H1 (cell line): ENCODE data around the gene SLC25A31. TPM values are rescaled to one million over a fixed set of nuclear protein-coding genes. Genes with fewer than 3 reads are reported as not detected.

ENCODE experiments used
- CTCF ChIA-PET: fragments of 300-600 bp; sonication (Branson Sonifier 250); formaldehyde crosslinking; loops from one replicate; lab custom pipeline; 2021; ENCODE audit not compliant: partially characterized antibody; lab: Charles Lee
- POLR2A ChIA-PET: fragments of 300-600 bp; sonication (Branson Sonifier 250); formaldehyde crosslinking; loops from one replicate; lab custom pipeline; 2021; ENCODE audit warnings: inconsistent platforms; ENCODE audit not compliant: partially characterized antibody; lab: Charles Lee
- DNase-seq, 2 experiments: peaks; one replicate each; pipeline versions ENCODE4 v3.0.0 to v3.0.0-alpha.2; 2010 to 2022; ENCODE audit warnings: low spot score in 2 of 2, low read depth in 1 of 2, mixed read lengths in 1 of 2
- FAIRE-seq: peaks from 2 replicates; lab custom pipeline; 2011; peaks lifted over from hg19 to GRCh38; lab: Jason Lieb, UNC
- H2AFZ ChIP-seq: 2 replicates; pipeline ENCODE4 v1.8.1; 2012; ENCODE audit warnings: low read length, inconsistent platforms
- H2AK5ac ChIP-seq: 2 replicates; pipeline ENCODE4 v1.6.1; 2013; ENCODE audit warnings: low read depth, low read length
- H2BK120ac ChIP-seq: replicated peaks from 2 replicates; pipeline ENCODE3; 2013; ENCODE audit warnings: low read depth, low read length, inconsistent platforms
- H2BK12ac ChIP-seq: 2 replicates; pipeline ENCODE4 v1.6.1; 2013; ENCODE audit warnings: low read depth, low read length
- H2BK15ac ChIP-seq: 2 replicates; pipeline ENCODE4 v1.6.1; 2013; ENCODE audit warnings: low read length
- H2BK20ac ChIP-seq: 2 replicates; pipeline ENCODE4 v1.6.1; 2013; ENCODE audit warnings: low read length
- H2BK5ac ChIP-seq: 2 replicates; pipeline ENCODE4 v1.6.1; 2013; ENCODE audit warnings: low read depth, low read length
- H3K14ac ChIP-seq: 2 replicates; pipeline ENCODE4 v1.6.1; 2013; ENCODE audit warnings: inconsistent platforms; ENCODE audit not compliant: insufficient read length
- H3K18ac ChIP-seq: 2 replicates; pipeline ENCODE4 v1.6.1; 2013; ENCODE audit warnings: low read length; ENCODE audit errors: extremely low read depth
- H3K23ac ChIP-seq: 2 replicates; pipeline ENCODE4 v1.6.1; 2013; ENCODE audit warnings: inconsistent platforms; ENCODE audit not compliant: insufficient read length
- H3K23me2 ChIP-seq: 2 replicates; pipeline ENCODE4 v1.6.1; 2013; ENCODE audit warnings: low read depth, low read length
- H3K27ac ChIP-seq: 2 replicates; pipeline ENCODE4 v1.6.1; 2011; ENCODE audit warnings: low read depth, low read length, inconsistent platforms
- H3K27me3 ChIP-seq, 4 experiments: replicated peaks in 1 of 4; 1 replicate in 1 of 4; 2 replicates in 3 of 4; pipeline versions ENCODE4 v1.6.1 to v1.8.1; 2011 to 2013; ENCODE audit warnings: low read length in 3 of 4, mild to moderate bottlenecking in 3 of 4, inconsistent platforms in 2 of 4, mixed read lengths in 2 of 4, moderate library complexity in 1 of 4; ENCODE audit not compliant: control insufficient read depth in 3 of 4, insufficient read depth in 3 of 4; ENCODE audit errors: extremely low read depth in 1 of 4
- H3K36me3 ChIP-seq, 4 experiments: 2 replicates each; pipeline versions ENCODE4 v1.6.1 to v1.8.1; 2011 to 2013; ENCODE audit warnings: mild to moderate bottlenecking in 4 of 4, low read length in 3 of 4, moderate library complexity in 2 of 4, control low read depth in 1 of 4, inconsistent platforms in 1 of 4; ENCODE audit not compliant: insufficient read depth in 4 of 4, control insufficient read depth in 2 of 4
- H3K4ac ChIP-seq: replicated peaks from 2 replicates; pipeline ENCODE3; 2013; ENCODE audit warnings: low read length, low read depth, mixed read lengths, inconsistent platforms; ENCODE audit not compliant: insufficient read length
- H3K4me1 ChIP-seq, 4 experiments: replicated peaks in 1 of 4; 1 replicate in 1 of 4; 2 replicates in 3 of 4; pipeline versions ENCODE4 v1.6.1 to v1.8.1; 2011 to 2013; ENCODE audit warnings: low read length in 3 of 4, inconsistent platforms in 2 of 4, mixed read lengths in 1 of 4; ENCODE audit not compliant: insufficient read depth in 4 of 4, control insufficient read depth in 3 of 4
- H3K4me2 ChIP-seq, 2 experiments: 2 replicates each; pipeline versions ENCODE4 v1.6.1 to v1.8.1; 2011 to 2013; ENCODE audit warnings: low read depth in 2 of 2, low read length in 2 of 2, control low read depth in 1 of 2, inconsistent platforms in 1 of 2, mild to moderate bottlenecking in 1 of 2; ENCODE audit not compliant: insufficient read depth in 1 of 2
- H3K4me3 ChIP-seq, 4 experiments: fragments of 200-600, 300-600 bp in 1 of 4; sonication (generic), shearing (Covaris generic), sonication (Bioruptor Twin) in 1 of 4; 2 replicates each; pipeline versions ENCODE4 v1.5.1 to v1.8.1; 2011 to 2016; ENCODE audit warnings: low read length in 4 of 4, low read depth in 3 of 4, control low read depth in 2 of 4, inconsistent platforms in 2 of 4, mild to moderate bottlenecking in 2 of 4, mixed read lengths in 1 of 4, moderate library complexity in 1 of 4; ENCODE audit not compliant: insufficient read depth in 2 of 4; ENCODE audit errors: extremely low read depth in 1 of 4
- H3K56ac ChIP-seq: replicated peaks from 2 replicates; pipeline ENCODE3; 2013; ENCODE audit warnings: low read depth, mild to moderate bottlenecking, mixed read lengths, low read length, inconsistent platforms; ENCODE audit not compliant: insufficient read length
- H3K79me1 ChIP-seq: 2 replicates; pipeline ENCODE4 v1.6.1; 2013; ENCODE audit warnings: low read depth, low read length, control low read depth
- H3K79me2 ChIP-seq, 2 experiments: 2 replicates each; pipeline versions ENCODE4 v1.6.1 to v1.8.1; 2012 to 2013; ENCODE audit warnings: low read length in 2 of 2, mild to moderate bottlenecking in 2 of 2, inconsistent platforms in 1 of 2; ENCODE audit not compliant: insufficient read depth in 2 of 2, control insufficient read depth in 1 of 2
- H3K9ac ChIP-seq, 4 experiments: replicated peaks in 1 of 4; 1 replicate in 1 of 4; 2 replicates in 3 of 4; pipeline versions ENCODE4 v1.6.1 to v1.8.1; 2011 to 2013; ENCODE audit warnings: low read depth in 3 of 4, low read length in 3 of 4, control low read depth in 2 of 4, mild to moderate bottlenecking in 2 of 4, moderate library complexity in 2 of 4, inconsistent platforms in 1 of 4; ENCODE audit errors: extremely low read depth in 1 of 4
- H3K9me3 ChIP-seq, 2 experiments: 2 replicates each; pipeline versions ENCODE4 v1.6.1 to v1.8.1; 2012 to 2013; ENCODE audit warnings: mild to moderate bottlenecking in 2 of 2, moderate library complexity in 2 of 2, control low read depth in 1 of 2, inconsistent platforms in 1 of 2, low read depth in 1 of 2, low read length in 1 of 2, mixed read lengths in 1 of 2; ENCODE audit not compliant: insufficient read depth in 2 of 2
- H4K20me1 ChIP-seq, 2 experiments: replicated peaks in 1 of 2; 2 replicates each; pipeline versions ENCODE3 to v1.8.1; 2011 to 2013; ENCODE audit warnings: inconsistent platforms in 2 of 2, low read length in 2 of 2, mild to moderate bottlenecking in 1 of 2; ENCODE audit not compliant: insufficient read depth in 2 of 2, control insufficient read depth in 1 of 2
- H4K5ac ChIP-seq: 2 replicates; pipeline ENCODE4 v1.6.1; 2013; ENCODE audit warnings: low read length, low read depth, mixed read lengths, inconsistent platforms; ENCODE audit not compliant: insufficient read length
- H4K8ac ChIP-seq: 2 replicates; pipeline ENCODE4 v1.8.0; 2013; ENCODE audit warnings: mild to moderate bottlenecking, moderate library complexity, low read length, inconsistent platforms; ENCODE audit not compliant: insufficient read depth; ENCODE audit errors: extremely low read depth
- H4K91ac ChIP-seq: replicated peaks from 2 replicates; pipeline ENCODE3; 2013; ENCODE audit warnings: low read length, mixed read lengths, inconsistent platforms; ENCODE audit not compliant: insufficient read length
- ATF2 ChIP-seq: IDR thresholded peaks from 2 replicates; pipeline ENCODE4 v1.6.1; 2012; ENCODE audit warnings: low read length, inconsistent platforms
- CBX5 ChIP-seq: fragments of 300-800, 300-1000 bp; sonication (generic); IDR thresholded peaks from 2 replicates; pipeline ENCODE4 v1.7.1; 2016; ENCODE audit warnings: antibody characterized with exemption, low read length, low read depth
- CHD2 ChIP-seq: IDR thresholded peaks from 2 replicates; pipeline ENCODE4 v1.6.1; 2012; ENCODE audit warnings: low read length, improper control_type of control experiment
- CTBP2 ChIP-seq: IDR thresholded peaks from 2 replicates; pipeline ENCODE4 v1.7.0; 2011; ENCODE audit warnings: borderline replicate concordance, mild to moderate bottlenecking, moderate library complexity, mixed read lengths, low read length; ENCODE audit not compliant: insufficient read depth, insufficient read length
- HDAC2 ChIP-seq, 2 experiments: fragments of 300-600 bp in 1 of 2; sonication (generic) in 1 of 2; IDR thresholded peaks; 2 replicates each; pipeline ENCODE4 v1.6.1; 2011 to 2012; ENCODE audit warnings: low read depth in 2 of 2, low read length in 2 of 2, mild to moderate bottlenecking in 2 of 2, moderate library complexity in 2 of 2, borderline replicate concordance in 1 of 2, inconsistent platforms in 1 of 2
- KDM5A ChIP-seq: fragments of 200-600 bp; IDR thresholded peaks from 2 replicates; pipeline ENCODE4 v1.7.1; 2012; ENCODE audit warnings: mild to moderate bottlenecking, low read length, inconsistent platforms, mixed read lengths
- NANOG ChIP-seq: IDR thresholded peaks from 2 replicates; pipeline ENCODE4 v1.6.1; 2011; ENCODE audit warnings: low read length, low read depth, mild to moderate bottlenecking, inconsistent platforms; ENCODE audit not compliant: insufficient read depth, poor library complexity, severe bottlenecking
- RFX5 ChIP-seq: IDR thresholded peaks from 2 replicates; pipeline ENCODE4 v1.6.1; 2011; ENCODE audit warnings: low read depth, low read length, improper control_type of control experiment, borderline replicate concordance
- RXRA ChIP-seq: IDR thresholded peaks from 2 replicates; pipeline ENCODE4 v1.6.1; 2011; ENCODE audit warnings: low read depth, mild to moderate bottlenecking, low read length, moderate library complexity; ENCODE audit not compliant: insufficient read depth
- SAP30 ChIP-seq: fragments of 300-600 bp; sonication (generic); IDR thresholded peaks from 2 replicates; pipeline ENCODE4 v1.7.1; 2012; ENCODE audit warnings: low read length, moderate library complexity, mild to moderate bottlenecking, inconsistent platforms; ENCODE audit not compliant: insufficient read depth, insufficient replicate concordance
- TCF12 ChIP-seq: IDR thresholded peaks from 2 replicates; pipeline ENCODE4 v1.6.1; 2011; ENCODE audit warnings: low read depth, mild to moderate bottlenecking, low read length
- ZNF274 ChIP-seq: IDR thresholded peaks from 2 replicates; pipeline ENCODE4 v1.7.0; 2012; ENCODE audit warnings: low read length, borderline replicate concordance; ENCODE audit errors: extremely low read depth
- WGBS, 2 experiments: shearing (Covaris generic) in 1 of 2; methylation state at CpG; one replicate each; pipeline versions ENCODE4 v1.1.6 to v1.1.7; 2013 to 2015; ENCODE audit warnings: low lambda C conversion rate in 2 of 2, mixed read lengths in 2 of 2, inconsistent platforms in 1 of 2, low coverage in 1 of 2, missing lambda C conversion rate in 1 of 2; ENCODE audit not compliant: insufficient replicate concordance in 2 of 2, insufficient coverage in 1 of 2, insufficient read length in 1 of 2; ENCODE audit errors: extremely low coverage in 1 of 2, missing lambda C conversion rate in 1 of 2; 5-methylcytosine and 5-hydroxymethylcytosine counted together
- polyA plus RNA-seq, 7 experiments: library from polyadenylated mRNA; depleted of rRNA in 3 of 7; stranded (reverse) in 5 of 7; unstranded in 2 of 7; fragments of >200 nt in 5 of 7; fragments of 200-250 nt in 2 of 7; gene quantifications; 1 replicate in 5 of 7; 2 replicates in 1 of 7; 4 replicates in 1 of 7; pipeline versions ENCODE4 v1.2.1 to v1.2.3, GENCODE V29; 2011 to 2013; ENCODE audit warnings: missing spikeins in 2 of 7, mixed read lengths in 2 of 7
- total RNA-seq: library from RNA; stranded (reverse); fragmentation: NEBNext Ultra II Directional; extraction: Animal tissue kit (Norgen Biotek cat#: 25700); gene quantifications from 2 replicates; pipeline ENCODE4 v1.2.1, GENCODE V29; 2021

Gene SLC25A31
- total and polyA plus RNA-seq, 2 of the 8 experiments (the other 6 are each of a cell fraction or from before 2014, with no cell fraction given): not detected

- H3K79me1 ChIP-seq: no peaks in the 10 kb centered on the region
- ChIA-PET CTCF (interaction anchor here (1.0 kb wide), 1 partner anchor 342 kb away, joined by 3 read pairs; no protein-coding TSS in a partner anchor), POLR2A (no interaction called here)
- no peak overlapping the region for H3K14ac ChIP-seq
- H3K4ac ChIP-seq: no peak overlapping the region
- no peak overlapping the region for H2AFZ ChIP-seq
- no peak overlapping the region for H3K4me3 ChIP-seq
- no peaks in the 10 kb centered on the region for H3K4me1 ChIP-seq
- no peak overlapping the region for H4K5ac ChIP-seq
- H4K20me1 ChIP-seq: no peaks in the 10 kb centered on the region
- 79% methylated on average over 5 of the region's 5 CpGs; no CpG with 5 or more reads in 1 of the 2 experiments for WGBS, 2 experiments
- H2BK15ac ChIP-seq: no peak overlapping the region
- no peak overlapping the region for H4K8ac ChIP-seq
- no peaks in the 10 kb centered on the region; the same call in 1 of the 2 replicates for H3K23me2 ChIP-seq
- H3K23ac ChIP-seq: no peak overlapping the region
- H3K27me3 ChIP-seq: no peaks in the 10 kb centered on the region
- H4K91ac ChIP-seq: no peak overlapping the region
- peaks cover 0 to 8% of the 10 kb centered on the region in 2 experiments; a peak in 1 of 4 replicates for H3K9me3 ChIP-seq
- no peaks in the 10 kb centered on the region for H3K79me2 ChIP-seq
- H3K4me2 ChIP-seq: no peak overlapping the region
- H3K9ac ChIP-seq: no peak overlapping the region; a peak in 1 of 7 replicates
- no peak overlapping the region for H3K27ac ChIP-seq
- no peak overlapping the region for H2BK5ac ChIP-seq
- no peak overlapping the region for H2BK120ac ChIP-seq
- H2AK5ac ChIP-seq: no peak overlapping the region
- FAIRE-seq (no peak), DNase-seq (no peak)
- H2BK12ac ChIP-seq: no peak overlapping the region
- peaks cover 2 to 23% (median 14%) of the 10 kb centered on the region in 4 experiments; a peak in 5 of 8 replicates for H3K36me3 ChIP-seq
- no peak overlapping the region for H3K56ac ChIP-seq
- H2BK20ac ChIP-seq: no peak overlapping the region
- no peak overlapping the region for H3K18ac ChIP-seq
- TF ChIP-seq NANOG (no peak), ZNF274 (no peak), CTBP2 (no peak), KDM5A (no peak), CHD2 (no peak), TCF12 (no peak), RXRA (no peak), RFX5 (no peak), SAP30 (no peak), HDAC2 (IDR thresholded peaks at IDR 0.05; ENCODE audit: borderline replicate concordance in 1 of 2, low read depth in 2 of 2, low read length in 2 of 2) (no peak), CBX5 (no peak), ATF2 (no peak)
Measured at GRCh38 chr4:127708985-127709384, 21.2 kb upstream of the SLC25A31 start.
